GM12892 (cell line): Measurements from ENCODE around the gene DNTT.

Source experiments
- POLR2A ChIP-seq: IDR thresholded peaks from 2 replicates; pipeline ENCODE4 v1.6.1; 2011; ENCODE audit warnings: low read depth, low read length, control low read depth
- POLR2AphosphoS5 ChIP-seq: IDR thresholded peaks from 2 replicates; pipeline ENCODE4 v1.6.1; 2011; ENCODE audit warnings: low read depth, low read length, control low read depth

GRCh38 chr10:96324447-96324846, 20.2 kb downstream of the DNTT start:
- no peak for TF ChIP-seq POLR2AphosphoS5
- no peak for TF ChIP-seq POLR2A
